WTC11 (cell line): ENCODE results near the gene MAX. TPM values are rescaled to one million over a fixed set of nuclear protein-coding genes. Genes with fewer than 3 reads are reported as not detected.

ENCODE experiments used
- ATAC-seq: fragments of 200-7000 bp; cut with Tn5 transposase; 2 replicates; pipeline ENCODE4 v1.10.0; 2021; ENCODE audit warnings: mild to moderate bottlenecking, moderate library complexity
- CTCF ChIA-PET: fragments of 300-600 bp; sonication (Branson Sonifier 250); formaldehyde crosslinking; loops from one replicate; lab custom pipeline; 2021; ENCODE audit warnings: antibody characterized with exemption; lab: Charles Lee
- POLR2A ChIA-PET: fragments of 350-600 bp; sonication (Branson Sonifier 250); formaldehyde crosslinking; loops from one replicate; lab custom pipeline; 2021; ENCODE audit warnings: antibody characterized with exemption; lab: Charles Lee
- DNase-seq: peaks from one replicate; pipeline ENCODE4 v3.0.0; 2021; ENCODE audit warnings: low spot score
- H3K27ac Mint-ChIP-seq: 2 replicates; pipeline ENCODE4 v1.8.0; 2021; ENCODE audit warnings: mixed read lengths
- H3K27me3 Mint-ChIP-seq: 2 replicates; pipeline ENCODE4 v1.8.0; 2021; ENCODE audit warnings: low read depth, mild to moderate bottlenecking, moderate library complexity, mixed read lengths
- H3K36me3 Mint-ChIP-seq: 2 replicates; pipeline ENCODE4 v1.8.0; 2021; ENCODE audit warnings: mixed read lengths
- H3K4me1 Mint-ChIP-seq: 2 replicates; pipeline ENCODE4 v1.8.0; 2022; ENCODE audit warnings: mixed read lengths
- H3K4me3 Mint-ChIP-seq: 2 replicates; pipeline ENCODE4 v1.8.0; 2021; ENCODE audit warnings: mild to moderate bottlenecking, moderate library complexity, mixed read lengths
- H3K9me3 Mint-ChIP-seq: 2 replicates; pipeline ENCODE4 v1.8.0; 2021; ENCODE audit warnings: mixed read lengths
- ATF3 ChIP-seq: sonication (generic); formaldehyde crosslinking; conservative IDR thresholded peaks from 2 replicates; pipeline ENCODE4 v1.8.1; 2022; ENCODE audit warnings: mild to moderate bottlenecking, missing genetic modification reagents
- CDX4 ChIP-seq: fragments of 250-450 bp; sonication (Bioruptor Pico); IDR thresholded peaks from 2 replicates; pipeline ENCODE4 v1.9.0; 2021; ENCODE audit warnings: moderate library complexity, mild to moderate bottlenecking, inconsistent platforms, borderline replicate concordance
- E2F4 ChIP-seq: sonication (generic); formaldehyde crosslinking; IDR thresholded peaks from 2 replicates; pipeline ENCODE4 v1.8.1; 2022; ENCODE audit warnings: low read depth, mild to moderate bottlenecking, moderate library complexity, missing genetic modification reagents, borderline replicate concordance
- ERG ChIP-seq: fragments of 250-450 bp; sonication (Bioruptor Pico); IDR thresholded peaks from 2 replicates; pipeline ENCODE4 v1.8.0; 2021; ENCODE audit warnings: mild to moderate bottlenecking
- FOXP1 ChIP-seq: sonication (generic); formaldehyde crosslinking; IDR thresholded peaks from 2 replicates; pipeline ENCODE4 v1.8.0; 2022; ENCODE audit warnings: missing genetic modification reagents, mild to moderate bottlenecking, moderate library complexity, borderline replicate concordance
- GABPB1 ChIP-seq: sonication (generic); formaldehyde crosslinking; IDR thresholded peaks from 2 replicates; pipeline ENCODE4 v1.8.1; 2023; ENCODE audit warnings: mild to moderate bottlenecking, missing genetic modification reagents
- IRF1 ChIP-seq: sonication (generic); formaldehyde crosslinking; IDR thresholded peaks from 2 replicates; pipeline ENCODE4 v1.8.0; 2023; ENCODE audit warnings: missing genetic modification reagents
- IRF2 ChIP-seq: sonication (generic); formaldehyde crosslinking; IDR thresholded peaks from 2 replicates; pipeline ENCODE4 v1.8.0; 2022; ENCODE audit warnings: low read depth, missing genetic modification reagents, borderline replicate concordance
- JAZF1 ChIP-seq: fragments of 250-450 bp; sonication (Bioruptor Pico); IDR thresholded peaks from 2 replicates; pipeline ENCODE4 v1.9.0; 2021; ENCODE audit warnings: moderate library complexity, mild to moderate bottlenecking, inconsistent platforms
- NFYB ChIP-seq: sonication (generic); formaldehyde crosslinking; conservative IDR thresholded peaks from 2 replicates; pipeline ENCODE4 v1.8.0; 2022; ENCODE audit warnings: low read depth, missing genetic modification reagents
- NR2C2 ChIP-seq: sonication (generic); formaldehyde crosslinking; IDR thresholded peaks from 2 replicates; pipeline ENCODE4 v1.8.0; 2022; ENCODE audit warnings: mild to moderate bottlenecking, missing genetic modification reagents
- NR3C1 ChIP-seq: sonication (generic); formaldehyde crosslinking; conservative IDR thresholded peaks from 2 replicates; pipeline ENCODE4 v1.8.1; 2023; ENCODE audit warnings: low read depth, mild to moderate bottlenecking, missing genetic modification reagents
- OVOL2 ChIP-seq: fragments of 250-450 bp; sonication (Bioruptor Pico); IDR thresholded peaks from 2 replicates; pipeline ENCODE4 v1.9.0; 2021; ENCODE audit warnings: mild to moderate bottlenecking, borderline replicate concordance
- PRRX2 ChIP-seq: fragments of 250-450 bp; sonication (Bioruptor Pico); IDR thresholded peaks from 2 replicates; pipeline ENCODE4 v1.8.0; 2021; ENCODE audit warnings: mild to moderate bottlenecking
- ZBTB21 ChIP-seq: sonication (generic); formaldehyde crosslinking; IDR thresholded peaks from 2 replicates; pipeline ENCODE4 v1.8.1; 2023; ENCODE audit warnings: mild to moderate bottlenecking, missing genetic modification reagents, borderline replicate concordance
- ZBTB43 ChIP-seq: sonication (generic); formaldehyde crosslinking; IDR thresholded peaks from 2 replicates; pipeline ENCODE4 v1.8.1; 2023; ENCODE audit warnings: mild to moderate bottlenecking, missing genetic modification reagents
- ZNF219 ChIP-seq: sonication (generic); formaldehyde crosslinking; IDR thresholded peaks from 2 replicates; pipeline ENCODE4 v1.8.0; 2023; ENCODE audit warnings: missing genetic modification reagents, mild to moderate bottlenecking, borderline replicate concordance
- ZNF263 ChIP-seq: sonication (generic); formaldehyde crosslinking; IDR thresholded peaks from 2 replicates; pipeline ENCODE4 v1.8.1; 2022; ENCODE audit warnings: low read depth, mild to moderate bottlenecking, moderate library complexity, missing genetic modification reagents
- ZNF423 ChIP-seq: fragments of 250-450 bp; sonication (Bioruptor Pico); IDR thresholded peaks from 2 replicates; pipeline ENCODE4 v2.1.2; 2022; ENCODE audit warnings: mild to moderate bottlenecking, moderate library complexity
- ZNF512 ChIP-seq: sonication (generic); formaldehyde crosslinking; IDR thresholded peaks from 2 replicates; pipeline ENCODE4 v1.8.1; 2022; ENCODE audit warnings: missing genetic modification reagents, borderline replicate concordance
- ZNF671 ChIP-seq: fragments of 250-450 bp; sonication (Bioruptor Pico); IDR thresholded peaks from 2 replicates; pipeline ENCODE4 v1.8.0; 2021; ENCODE audit warnings: mild to moderate bottlenecking
- ZSCAN18 ChIP-seq: fragments of 250-450 bp; sonication (Bioruptor Pico); IDR thresholded peaks from 2 replicates; pipeline ENCODE4 v2.1.2; 2022; ENCODE audit warnings: mild to moderate bottlenecking, moderate library complexity
- total RNA-seq: library from RNA; stranded (reverse); gene quantifications from 3 replicates; pipeline ENCODE4 v1.2.3, GENCODE V29; 2021

The MAX gene
- total RNA-seq, 1 experiment from 2014 or later, result 58.5 TPM

- TF ChIP-seq IRF1 (CRISPR knock-in tag) (no peak), GABPB1 (CRISPR knock-in tag) (no peak), NFYB (CRISPR knock-in tag) (no peak), ZBTB21 (CRISPR knock-in tag) (no peak), CDX4 (no peak), PRRX2 (CRISPR knock-in tag) (no peak), ZNF263 (CRISPR knock-in tag) (no peak), ATF3 (CRISPR knock-in tag) (no peak), NR3C1 (CRISPR knock-in tag) (no peak)
Observed at GRCh38 chr14:65045709-65046108, 56.6 kb downstream of the MAX start (continued).

- CTCF ChIA-PET, result interaction anchor here (2.4 kb wide), 1 partner anchor 25 kb away, joined by 8 read pairs; no protein-coding TSS in a partner anchor
Observed at GRCh38 chr14:65045006-65045405, 57.3 kb downstream of the MAX start.

More at GRCh38 chr14:65045006-65045405, 57.3 kb downstream of the MAX start:
- ATAC-seq (no peak), DNase-seq (no peak)
- Mint-ChIP-seq H3K9me3 (no peaks in the 10 kb centered on the region), H3K27ac (no peak overlapping the region), H3K27me3 (no peaks in the 10 kb centered on the region), H3K36me3 (peaks cover 24% of the 10 kb centered on the region), H3K4me3 (no peak overlapping the region), H3K4me1 (peaks cover 7% of the 10 kb centered on the region)
- TF ChIP-seq IRF2 (CRISPR knock-in tag) (no peak), JAZF1 (CRISPR knock-in tag) (no peak), E2F4 (no peak), ZNF512 (CRISPR knock-in tag) (no peak), ZNF423 (CRISPR knock-in tag) (no peak), ZNF219 (CRISPR knock-in tag) (no peak), ERG (CRISPR knock-in tag) (no peak), NR2C2 (CRISPR knock-in tag) (no peak), ZSCAN18 (no peak), FOXP1 (CRISPR knock-in tag) (no peak), OVOL2 (CRISPR knock-in tag) (no peak), ZBTB21 (CRISPR knock-in tag) (no peak), ZBTB43 (no peak), ZNF671 (CRISPR knock-in tag) (no peak)
- POLR2A ChIA-PET, result no interaction called here
